HepG2 (cell line): ENCODE measurements around the gene ARHGAP22.

Source experiments
- EZH2 ChIP-seq: conservative IDR thresholded peaks from 2 replicates; pipeline ENCODE4 v1.6.1; 2012; ENCODE audit warnings: mild to moderate bottlenecking, low read depth, low read length, moderate library complexity
- MYC ChIP-seq: sonication (generic); formaldehyde crosslinking; IDR thresholded peaks from 2 replicates; pipeline ENCODE4 v1.9.0; 2021; ENCODE audit warnings: missing genetic modification reagents, borderline replicate concordance
- NFIB ChIP-seq: sonication (generic); formaldehyde crosslinking; IDR thresholded peaks from 2 replicates; pipeline ENCODE4 v1.9.0; 2021; ENCODE audit warnings: missing genetic modification reagents, mild to moderate bottlenecking, borderline replicate concordance
- NR2F1 ChIP-seq, 2 experiments: fragments of 450-650 bp in 1 of 2; formaldehyde crosslinking in 1 of 2; IDR thresholded peaks; 2 replicates each; pipeline versions ENCODE4 v1.5.0 to v1.6.1; 2016 to 2020; ENCODE audit warnings: mild to moderate bottlenecking in 1 of 2, missing compliant biosample characterization in 1 of 2, missing genetic modification reagents in 1 of 2, moderate library complexity in 1 of 2
- PAX8 ChIP-seq: sonication (generic); formaldehyde crosslinking; IDR thresholded peaks from 2 replicates; pipeline ENCODE4 v1.8.0; 2022; ENCODE audit warnings: mild to moderate bottlenecking, missing genetic modification reagents, borderline replicate concordance
- PCBP2 ChIP-seq: fragments of 200-400 bp; formaldehyde crosslinking; optimal IDR thresholded peaks from 2 replicates; pipeline ENCODE3; 2018; ENCODE audit warnings: low read length, low read depth; ENCODE audit not compliant: poor library complexity, severe bottlenecking
- SMARCE1 ChIP-seq: fragments of 450-650 bp; IDR thresholded peaks from 2 replicates; pipeline ENCODE4 v1.6.1; 2017; ENCODE audit warnings: borderline replicate concordance
- TF ChIP-seq, protein P1 (sequence below), 2 experiments: sonication (generic) in 1 of 2; formaldehyde crosslinking in 1 of 2; IDR thresholded peaks; 2 replicates each; pipeline versions ENCODE4 v1.5.1 to v1.6.1; 2011 to 2020; ENCODE audit warnings: borderline replicate concordance in 1 of 2, low read depth in 1 of 2, low read length in 1 of 2, mild to moderate bottlenecking in 1 of 2, missing genetic modification reagents in 1 of 2, moderate library complexity in 1 of 2
- TF ChIP-seq, protein P2 (sequence below): sonication (generic); formaldehyde crosslinking; IDR thresholded peaks from 2 replicates; pipeline ENCODE4 v1.8.0; 2022; ENCODE audit warnings: mild to moderate bottlenecking, missing genetic modification reagents, moderate library complexity
- TF ChIP-seq, protein P3 (sequence below): sonication (generic); formaldehyde crosslinking; IDR thresholded peaks from 2 replicates; pipeline ENCODE4 v1.4.0; 2020; ENCODE audit warnings: missing genetic modification reagents
- TF ChIP-seq, protein P4 (sequence below): sonication (generic); formaldehyde crosslinking; IDR thresholded peaks from 2 replicates; pipeline ENCODE4 v1.5.0; 2020; ENCODE audit warnings: mild to moderate bottlenecking, missing genetic modification reagents, moderate library complexity
- TF ChIP-seq, protein P5 (sequence below): sonication (generic); formaldehyde crosslinking; IDR thresholded peaks from 2 replicates; pipeline ENCODE4 v1.8.1; 2022; ENCODE audit warnings: mild to moderate bottlenecking, missing genetic modification reagents
- TF ChIP-seq, protein P6 (sequence below), 2 experiments: IDR thresholded peaks; 2 replicates each; pipeline ENCODE4 v1.6.1; 2011 to 2012; ENCODE audit warnings: low read length in 2 of 2, borderline replicate concordance in 1 of 2, low read depth in 1 of 2, mild to moderate bottlenecking in 1 of 2, moderate library complexity in 1 of 2
- TF ChIP-seq, protein P7 (sequence below): sonication (generic); formaldehyde crosslinking; IDR thresholded peaks from 2 replicates; pipeline ENCODE4 v1.4.0; 2020; ENCODE audit warnings: missing genetic modification reagents, mild to moderate bottlenecking, borderline replicate concordance

DNA sequence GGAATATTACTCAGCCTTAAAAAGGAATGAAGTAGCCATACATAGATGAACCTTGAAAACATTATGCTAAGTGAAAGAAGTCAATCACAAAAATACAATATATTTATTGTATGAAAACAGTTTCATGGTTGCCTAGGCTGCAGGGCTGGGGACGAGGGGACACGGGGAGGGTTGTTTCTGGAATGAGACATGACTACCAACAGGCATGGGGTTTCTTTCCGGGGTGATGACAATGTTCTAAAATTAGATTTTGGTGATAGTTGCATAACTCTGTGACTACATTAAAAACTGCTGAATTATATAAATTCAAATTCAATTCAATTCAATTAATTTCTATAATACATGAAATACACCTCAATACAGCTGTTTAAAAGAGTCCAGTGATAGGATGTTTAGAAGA lies 88.0 kb downstream of the ARHGAP22 start:
- no peak for TF ChIP-seq NFIB (CRISPR knock-in tag)
- TF ChIP-seq MYC (CRISPR knock-in tag): no peak
- TF ChIP-seq, protein P1, sequence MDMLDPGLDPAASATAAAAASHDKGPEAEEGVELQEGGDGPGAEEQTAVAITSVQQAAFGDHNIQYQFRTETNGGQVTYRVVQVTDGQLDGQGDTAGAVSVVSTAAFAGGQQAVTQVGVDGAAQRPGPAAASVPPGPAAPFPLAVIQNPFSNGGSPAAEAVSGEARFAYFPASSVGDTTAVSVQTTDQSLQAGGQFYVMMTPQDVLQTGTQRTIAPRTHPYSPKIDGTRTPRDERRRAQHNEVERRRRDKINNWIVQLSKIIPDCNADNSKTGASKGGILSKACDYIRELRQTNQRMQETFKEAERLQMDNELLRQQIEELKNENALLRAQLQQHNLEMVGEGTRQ (IDR thresholded peaks at IDR 0.05; ENCODE audit: low read depth, low read length): no peak
- TF ChIP-seq, protein P1 (CRISPR knock-in tag; IDR thresholded peaks at IDR 0.05; ENCODE audit: borderline replicate concordance): no peak
- TF ChIP-seq, protein P2, sequence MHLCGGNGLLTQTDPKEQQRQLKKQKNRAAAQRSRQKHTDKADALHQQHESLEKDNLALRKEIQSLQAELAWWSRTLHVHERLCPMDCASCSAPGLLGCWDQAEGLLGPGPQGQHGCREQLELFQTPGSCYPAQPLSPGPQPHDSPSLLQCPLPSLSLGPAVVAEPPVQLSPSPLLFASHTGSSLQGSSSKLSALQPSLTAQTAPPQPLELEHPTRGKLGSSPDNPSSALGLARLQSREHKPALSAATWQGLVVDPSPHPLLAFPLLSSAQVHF (CRISPR knock-in tag): no peak
- TF ChIP-seq, protein P3, sequence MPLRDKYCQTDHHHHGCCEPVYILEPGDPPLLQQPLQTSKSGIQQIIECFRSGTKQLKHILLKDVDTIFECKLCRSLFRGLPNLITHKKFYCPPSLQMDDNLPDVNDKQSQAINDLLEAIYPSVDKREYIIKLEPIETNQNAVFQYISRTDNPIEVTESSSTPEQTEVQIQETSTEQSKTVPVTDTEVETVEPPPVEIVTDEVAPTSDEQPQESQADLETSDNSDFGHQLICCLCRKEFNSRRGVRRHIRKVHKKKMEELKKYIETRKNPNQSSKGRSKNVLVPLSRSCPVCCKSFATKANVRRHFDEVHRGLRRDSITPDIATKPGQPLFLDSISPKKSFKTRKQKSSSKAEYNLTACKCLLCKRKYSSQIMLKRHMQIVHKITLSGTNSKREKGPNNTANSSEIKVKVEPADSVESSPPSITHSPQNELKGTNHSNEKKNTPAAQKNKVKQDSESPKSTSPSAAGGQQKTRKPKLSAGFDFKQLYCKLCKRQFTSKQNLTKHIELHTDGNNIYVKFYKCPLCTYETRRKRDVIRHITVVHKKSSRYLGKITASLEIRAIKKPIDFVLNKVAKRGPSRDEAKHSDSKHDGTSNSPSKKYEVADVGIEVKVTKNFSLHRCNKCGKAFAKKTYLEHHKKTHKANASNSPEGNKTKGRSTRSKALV (CRISPR knock-in tag): no peak
- TF ChIP-seq PCBP2: no peak
- no peak for TF ChIP-seq PAX8
- TF ChIP-seq EZH2: no peak
- TF ChIP-seq, protein P4, sequence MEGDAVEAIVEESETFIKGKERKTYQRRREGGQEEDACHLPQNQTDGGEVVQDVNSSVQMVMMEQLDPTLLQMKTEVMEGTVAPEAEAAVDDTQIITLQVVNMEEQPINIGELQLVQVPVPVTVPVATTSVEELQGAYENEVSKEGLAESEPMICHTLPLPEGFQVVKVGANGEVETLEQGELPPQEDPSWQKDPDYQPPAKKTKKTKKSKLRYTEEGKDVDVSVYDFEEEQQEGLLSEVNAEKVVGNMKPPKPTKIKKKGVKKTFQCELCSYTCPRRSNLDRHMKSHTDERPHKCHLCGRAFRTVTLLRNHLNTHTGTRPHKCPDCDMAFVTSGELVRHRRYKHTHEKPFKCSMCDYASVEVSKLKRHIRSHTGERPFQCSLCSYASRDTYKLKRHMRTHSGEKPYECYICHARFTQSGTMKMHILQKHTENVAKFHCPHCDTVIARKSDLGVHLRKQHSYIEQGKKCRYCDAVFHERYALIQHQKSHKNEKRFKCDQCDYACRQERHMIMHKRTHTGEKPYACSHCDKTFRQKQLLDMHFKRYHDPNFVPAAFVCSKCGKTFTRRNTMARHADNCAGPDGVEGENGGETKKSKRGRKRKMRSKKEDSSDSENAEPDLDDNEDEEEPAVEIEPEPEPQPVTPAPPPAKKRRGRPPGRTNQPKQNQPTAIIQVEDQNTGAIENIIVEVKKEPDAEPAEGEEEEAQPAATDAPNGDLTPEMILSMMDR (CRISPR knock-in tag): no peak
- TF ChIP-seq, protein P5, sequence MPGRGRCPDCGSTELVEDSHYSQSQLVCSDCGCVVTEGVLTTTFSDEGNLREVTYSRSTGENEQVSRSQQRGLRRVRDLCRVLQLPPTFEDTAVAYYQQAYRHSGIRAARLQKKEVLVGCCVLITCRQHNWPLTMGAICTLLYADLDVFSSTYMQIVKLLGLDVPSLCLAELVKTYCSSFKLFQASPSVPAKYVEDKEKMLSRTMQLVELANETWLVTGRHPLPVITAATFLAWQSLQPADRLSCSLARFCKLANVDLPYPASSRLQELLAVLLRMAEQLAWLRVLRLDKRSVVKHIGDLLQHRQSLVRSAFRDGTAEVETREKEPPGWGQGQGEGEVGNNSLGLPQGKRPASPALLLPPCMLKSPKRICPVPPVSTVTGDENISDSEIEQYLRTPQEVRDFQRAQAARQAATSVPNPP (CRISPR knock-in tag): no peak
- TF ChIP-seq NR2F1 (CRISPR knock-in tag; IDR thresholded peaks at IDR 0.05): no peak
- TF ChIP-seq, protein P6, sequence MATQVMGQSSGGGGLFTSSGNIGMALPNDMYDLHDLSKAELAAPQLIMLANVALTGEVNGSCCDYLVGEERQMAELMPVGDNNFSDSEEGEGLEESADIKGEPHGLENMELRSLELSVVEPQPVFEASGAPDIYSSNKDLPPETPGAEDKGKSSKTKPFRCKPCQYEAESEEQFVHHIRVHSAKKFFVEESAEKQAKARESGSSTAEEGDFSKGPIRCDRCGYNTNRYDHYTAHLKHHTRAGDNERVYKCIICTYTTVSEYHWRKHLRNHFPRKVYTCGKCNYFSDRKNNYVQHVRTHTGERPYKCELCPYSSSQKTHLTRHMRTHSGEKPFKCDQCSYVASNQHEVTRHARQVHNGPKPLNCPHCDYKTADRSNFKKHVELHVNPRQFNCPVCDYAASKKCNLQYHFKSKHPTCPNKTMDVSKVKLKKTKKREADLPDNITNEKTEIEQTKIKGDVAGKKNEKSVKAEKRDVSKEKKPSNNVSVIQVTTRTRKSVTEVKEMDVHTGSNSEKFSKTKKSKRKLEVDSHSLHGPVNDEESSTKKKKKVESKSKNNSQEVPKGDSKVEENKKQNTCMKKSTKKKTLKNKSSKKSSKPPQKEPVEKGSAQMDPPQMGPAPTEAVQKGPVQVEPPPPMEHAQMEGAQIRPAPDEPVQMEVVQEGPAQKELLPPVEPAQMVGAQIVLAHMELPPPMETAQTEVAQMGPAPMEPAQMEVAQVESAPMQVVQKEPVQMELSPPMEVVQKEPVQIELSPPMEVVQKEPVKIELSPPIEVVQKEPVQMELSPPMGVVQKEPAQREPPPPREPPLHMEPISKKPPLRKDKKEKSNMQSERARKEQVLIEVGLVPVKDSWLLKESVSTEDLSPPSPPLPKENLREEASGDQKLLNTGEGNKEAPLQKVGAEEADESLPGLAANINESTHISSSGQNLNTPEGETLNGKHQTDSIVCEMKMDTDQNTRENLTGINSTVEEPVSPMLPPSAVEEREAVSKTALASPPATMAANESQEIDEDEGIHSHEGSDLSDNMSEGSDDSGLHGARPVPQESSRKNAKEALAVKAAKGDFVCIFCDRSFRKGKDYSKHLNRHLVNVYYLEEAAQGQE (IDR thresholded peaks at IDR 0.05; ENCODE audit: borderline replicate concordance in 1 of 2, low read depth in 1 of 2, low read length in 2 of 2): no peak
- TF ChIP-seq, protein P7, sequence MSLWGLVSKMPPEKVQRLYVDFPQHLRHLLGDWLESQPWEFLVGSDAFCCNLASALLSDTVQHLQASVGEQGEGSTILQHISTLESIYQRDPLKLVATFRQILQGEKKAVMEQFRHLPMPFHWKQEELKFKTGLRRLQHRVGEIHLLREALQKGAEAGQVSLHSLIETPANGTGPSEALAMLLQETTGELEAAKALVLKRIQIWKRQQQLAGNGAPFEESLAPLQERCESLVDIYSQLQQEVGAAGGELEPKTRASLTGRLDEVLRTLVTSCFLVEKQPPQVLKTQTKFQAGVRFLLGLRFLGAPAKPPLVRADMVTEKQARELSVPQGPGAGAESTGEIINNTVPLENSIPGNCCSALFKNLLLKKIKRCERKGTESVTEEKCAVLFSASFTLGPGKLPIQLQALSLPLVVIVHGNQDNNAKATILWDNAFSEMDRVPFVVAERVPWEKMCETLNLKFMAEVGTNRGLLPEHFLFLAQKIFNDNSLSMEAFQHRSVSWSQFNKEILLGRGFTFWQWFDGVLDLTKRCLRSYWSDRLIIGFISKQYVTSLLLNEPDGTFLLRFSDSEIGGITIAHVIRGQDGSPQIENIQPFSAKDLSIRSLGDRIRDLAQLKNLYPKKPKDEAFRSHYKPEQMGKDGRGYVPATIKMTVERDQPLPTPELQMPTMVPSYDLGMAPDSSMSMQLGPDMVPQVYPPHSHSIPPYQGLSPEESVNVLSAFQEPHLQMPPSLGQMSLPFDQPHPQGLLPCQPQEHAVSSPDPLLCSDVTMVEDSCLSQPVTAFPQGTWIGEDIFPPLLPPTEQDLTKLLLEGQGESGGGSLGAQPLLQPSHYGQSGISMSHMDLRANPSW (CRISPR knock-in tag): no peak
- no peak for TF ChIP-seq SMARCE1
